ENCODE data around the gene ATP11A.

Gene ATP11A

DNA sequence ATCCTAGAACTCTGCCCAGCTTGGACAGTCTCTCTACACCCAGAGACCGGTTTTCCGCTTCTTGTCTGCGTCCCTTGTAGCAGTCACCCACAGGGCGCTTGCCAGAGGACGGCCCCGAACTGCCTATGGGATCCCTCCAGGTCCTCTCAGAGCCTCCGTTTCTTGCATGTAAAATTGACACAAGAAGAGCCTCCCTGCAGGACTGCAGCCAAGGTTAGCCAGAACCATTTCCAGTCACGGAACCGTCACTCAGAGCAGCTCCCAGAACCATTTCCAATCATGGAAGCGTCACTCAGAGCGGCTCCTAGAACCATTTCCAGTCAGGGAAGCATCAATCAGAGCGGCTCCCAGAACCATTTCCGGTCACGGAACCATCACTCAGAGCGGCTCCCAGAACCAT is 65.5 kb downstream of the ATP11A start:
- TF ChIP-seq CTCF (conservative IDR thresholded peaks at IDR 0.05; ENCODE audit: low read depth, low read length): no peak
- no peaks in the 10 kb centered on the region for H3K79me2 ChIP-seq (ENCODE audit: insufficient read depth, low read depth)
- no peak overlapping the region for H3K4me2 ChIP-seq

DNA sequence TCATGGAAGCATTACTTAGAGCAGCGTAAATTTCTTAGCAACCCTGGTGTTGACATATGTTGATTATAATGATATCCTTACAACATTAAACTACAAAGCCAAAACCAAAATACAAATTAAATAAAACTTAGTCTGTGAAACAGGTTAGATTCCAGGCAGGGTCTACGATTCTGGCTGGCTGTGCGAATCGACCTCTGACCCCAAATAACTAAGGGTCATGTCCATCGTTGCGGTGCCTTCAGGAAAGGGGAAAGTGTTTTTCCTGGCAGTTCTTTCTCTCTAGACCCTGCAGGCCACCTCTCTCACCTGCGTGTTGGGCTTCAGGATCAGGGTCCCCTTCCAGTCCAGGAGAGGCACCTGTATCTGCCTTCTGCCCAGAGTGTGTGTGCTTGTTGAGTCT is 66.2 kb downstream of the ATP11A start:
- Histone ChIP-seq H4K20me1 (ENCODE audit: insufficient read depth) (no peaks in the 10 kb centered on the region), H3K27ac (no peak overlapping the region), H3K9ac (no peak overlapping the region), H3K79me2 (ENCODE audit: insufficient read depth, low read depth) (no peaks in the 10 kb centered on the region), H2AFZ (ENCODE audit: low read depth) (no peak overlapping the region), H3K27me3 (ENCODE audit: insufficient read depth, low read depth) (no peaks in the 10 kb centered on the region), H3K36me3 (ENCODE audit: insufficient read depth) (no peaks in the 10 kb centered on the region), H3K4me2 (no peak overlapping the region), H3K4me3 (IDR thresholded peaks at IDR 0.05; ENCODE audit: insufficient read depth, low read depth, low read length) (no peak overlapping the region), H3K4me1 (ENCODE audit: low read depth, poor library complexity, severe bottlenecking) (no peaks in the 10 kb centered on the region)
- no peak for TF ChIP-seq CTCF (conservative IDR thresholded peaks at IDR 0.05; ENCODE audit: low read depth, low read length)

More for the DNA sequence above, 65.5 kb downstream of the ATP11A start:
- no peaks in the 10 kb centered on the region for H3K36me3 ChIP-seq (ENCODE audit: insufficient read depth)
- H4K20me1 ChIP-seq (ENCODE audit: insufficient read depth): no peaks in the 10 kb centered on the region
- no peak overlapping the region for H3K27ac ChIP-seq
- H3K4me3 ChIP-seq (IDR thresholded peaks at IDR 0.05; ENCODE audit: insufficient read depth, low read depth, low read length): no peak overlapping the region
- no peak overlapping the region for H2AFZ ChIP-seq (ENCODE audit: low read depth)
- H3K4me1 ChIP-seq (ENCODE audit: low read depth, poor library complexity, severe bottlenecking): no peaks in the 10 kb centered on the region
- H3K27me3 ChIP-seq (ENCODE audit: insufficient read depth, low read depth): no peaks in the 10 kb centered on the region
- no peak overlapping the region for H3K9ac ChIP-seq

GRCh38 chr13:112756511-112756966 is 66.7 kb downstream of the ATP11A start:
- H3K27me3 ChIP-seq (ENCODE audit: insufficient read depth, low read depth): no peaks in the 10 kb centered on the region
- no peak for TF ChIP-seq CTCF (conservative IDR thresholded peaks at IDR 0.05; ENCODE audit: low read depth, low read length)
- no peaks in the 10 kb centered on the region for H3K36me3 ChIP-seq (ENCODE audit: insufficient read depth)
- no peaks in the 10 kb centered on the region for H3K4me1 ChIP-seq (ENCODE audit: low read depth, poor library complexity, severe bottlenecking)
- H3K79me2 ChIP-seq (ENCODE audit: insufficient read depth, low read depth): no peaks in the 10 kb centered on the region
- H4K20me1 ChIP-seq (ENCODE audit: insufficient read depth): no peaks in the 10 kb centered on the region
- no peak overlapping the region for H3K4me3 ChIP-seq (IDR thresholded peaks at IDR 0.05; ENCODE audit: insufficient read depth, low read depth, low read length)
- no peak overlapping the region for H2AFZ ChIP-seq (ENCODE audit: low read depth)
- no peak overlapping the region for H3K27ac ChIP-seq
- no peak overlapping the region for H3K9ac ChIP-seq
- no peak overlapping the region for H3K4me2 ChIP-seq

- no peak for TF ChIP-seq CTCF (conservative IDR thresholded peaks at IDR 0.05; ENCODE audit: low read depth, low read length)
- Histone ChIP-seq H3K79me2 (ENCODE audit: insufficient read depth, low read depth) (no peaks in the 10 kb centered on the region), H2AFZ (ENCODE audit: low read depth) (no peak overlapping the region), H3K4me1 (ENCODE audit: low read depth, poor library complexity, severe bottlenecking) (no peaks in the 10 kb centered on the region), H3K27me3 (ENCODE audit: insufficient read depth, low read depth) (no peaks in the 10 kb centered on the region), H3K9ac (no peak overlapping the region), H3K4me3 (IDR thresholded peaks at IDR 0.05; ENCODE audit: insufficient read depth, low read depth, low read length) (no peak overlapping the region), H3K27ac (no peak overlapping the region), H3K4me2 (no peak overlapping the region), H4K20me1 (ENCODE audit: insufficient read depth) (no peaks in the 10 kb centered on the region), H3K36me3 (ENCODE audit: insufficient read depth) (no peaks in the 10 kb centered on the region)
These were observed 67.3 kb downstream of the ATP11A start for GRCh38 chr13:112756967-112757758.
